Stimulated activated CD4-positive, alpha-beta T cell treated with anti-CD3 and anti-CD28 coated beads, Interleukin-2, amount 100 ng/mL, for 4 hours (primary cell): ENCODE results near the gene TGFBR3.

Experiments used
- DNase-seq: peaks from one replicate; pipeline ENCODE4 v3.0.0-alpha.2; 2020; ENCODE audit warnings: low read depth

Gene TGFBR3

GRCh38 chr1:91732291-91733107, 153.5 kb downstream of the TGFBR3 start:
- DNase-seq: no peak

- DNase-seq: peak; percentile 26
Measured at GRCh38 chr1:91731815-91732214, 154.1 kb downstream of the TGFBR3 start.

- no peak for DNase-seq
Measured at GRCh38 chr1:91730801-91731732, 154.9 kb downstream of the TGFBR3 start.

GRCh38 chr1:91729621-91730358, 156.2 kb downstream of the TGFBR3 start:
- no peak for DNase-seq

GRCh38 chr1:91727763-91728162, 158.2 kb downstream of the TGFBR3 start:
- no peak for DNase-seq

GRCh38 chr1:91725989-91726721, 159.8 kb downstream of the TGFBR3 start:
- DNase-seq: no peak

- no peak for DNase-seq
Measured at GRCh38 chr1:91725618-91725988, 160.3 kb downstream of the TGFBR3 start.

GRCh38 chr1:91724644-91725043, 161.3 kb downstream of the TGFBR3 start:
- no peak for DNase-seq

- no peak for DNase-seq
Measured at GRCh38 chr1:91724231-91724630, 161.7 kb downstream of the TGFBR3 start.

- no peak for DNase-seq
Measured at GRCh38 chr1:91720044-91720443, 165.9 kb downstream of the TGFBR3 start.

GRCh38 chr1:91718877-91719276, 167.1 kb downstream of the TGFBR3 start:
- no peak for DNase-seq

GRCh38 chr1:91718368-91718767, 167.6 kb downstream of the TGFBR3 start:
- DNase-seq: no peak

- no peak for DNase-seq
Measured at GRCh38 chr1:91717839-91718238, 168.1 kb downstream of the TGFBR3 start.

- no peak for DNase-seq
Measured at GRCh38 chr1:91716339-91716738, 169.6 kb downstream of the TGFBR3 start.

GRCh38 chr1:91715416-91716000, 170.4 kb downstream of the TGFBR3 start:
- DNase-seq: no peak

GRCh38 chr1:91714867-91715381, 171.0 kb downstream of the TGFBR3 start:
- no peak for DNase-seq

- DNase-seq: no peak
Measured at GRCh38 chr1:91712981-91713841, 172.7 kb downstream of the TGFBR3 start.

- no peak for DNase-seq
Measured at GRCh38 chr1:91712393-91712792, 173.6 kb downstream of the TGFBR3 start.

- DNase-seq: no peak
Measured at GRCh38 chr1:91711504-91712247, 174.3 kb downstream of the TGFBR3 start.
